ENCODE measurements around the gene ZNF385C.

Gene ZNF385C

DNA sequence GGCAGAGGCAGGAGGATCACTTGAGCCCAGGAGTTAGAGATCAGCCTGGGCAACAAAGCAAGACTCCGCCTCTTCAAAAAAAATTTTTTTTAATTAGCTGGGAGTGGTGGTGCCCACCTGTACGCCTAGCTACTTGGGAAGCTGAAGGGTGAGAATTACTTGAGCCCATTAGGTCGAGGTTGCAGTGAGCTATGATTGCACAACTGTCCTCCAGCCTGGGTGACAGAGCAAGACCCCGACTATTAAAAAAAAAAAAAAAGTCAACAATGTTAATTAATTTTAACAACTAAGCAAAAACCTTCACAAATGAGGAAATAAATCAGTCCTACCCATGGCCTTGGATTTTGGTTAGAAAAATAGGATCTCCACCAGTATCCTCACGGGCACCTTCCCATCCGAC, 8.9 kb upstream of the ZNF385C start:
- DNase-seq: no peak

- no peak for DNase-seq
These were observed 7.7 kb upstream of the ZNF385C start for GRCh38 chr17:42106009-42106408.

- no peak for DNase-seq
These were observed 6.0 kb upstream of the ZNF385C start for GRCh38 chr17:42104264-42104663.

- DNase-seq: no peak
These were observed 5.1 kb upstream of the ZNF385C start for GRCh38 chr17:42103221-42103954.

GRCh38 chr17:42101513-42102292, 3.4 kb upstream of the ZNF385C start:
- DNase-seq: peak; percentile 46 to 49

- no peak for DNase-seq
These were observed 592 bp upstream of the ZNF385C start for GRCh38 chr17:42098730-42099399.

GRCh38 chr17:42096360-42097111, 1.7 kb downstream of the ZNF385C start:
- DNase-seq: no peak

DNA sequence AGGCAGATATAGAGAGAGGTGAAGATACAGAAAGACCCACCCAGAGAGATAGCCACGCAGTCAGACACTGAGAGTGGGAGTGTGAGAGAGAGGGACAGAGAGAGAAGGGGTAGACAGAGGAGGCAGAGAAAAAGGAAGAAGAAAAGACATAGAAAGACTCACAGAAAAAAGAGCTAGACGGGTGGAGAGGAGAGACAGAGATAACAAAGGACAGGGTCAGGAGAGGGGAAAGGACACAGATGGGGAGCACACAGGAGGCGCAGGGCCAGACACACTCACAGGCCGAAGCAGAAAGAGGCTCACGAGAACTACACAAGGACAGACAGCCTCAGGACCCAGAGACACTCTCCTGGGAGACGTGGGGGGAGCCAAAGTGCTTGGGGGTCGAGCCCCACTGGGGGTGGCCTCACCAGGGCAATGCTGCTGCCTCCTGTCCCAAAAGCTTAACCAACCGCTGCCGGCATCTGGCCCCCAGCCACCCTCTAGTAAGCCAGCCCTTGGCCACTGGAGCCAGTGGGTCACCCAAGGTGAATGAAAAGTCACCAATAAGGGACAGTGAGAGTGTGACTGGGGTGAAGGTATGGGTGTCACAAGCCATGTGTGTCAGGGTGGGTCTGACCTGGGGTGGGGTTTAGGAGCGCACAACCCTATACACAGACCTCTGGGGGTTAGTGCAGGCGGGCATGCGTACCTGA, 3.8 kb downstream of the ZNF385C start:
- no peak for DNase-seq

DNA sequence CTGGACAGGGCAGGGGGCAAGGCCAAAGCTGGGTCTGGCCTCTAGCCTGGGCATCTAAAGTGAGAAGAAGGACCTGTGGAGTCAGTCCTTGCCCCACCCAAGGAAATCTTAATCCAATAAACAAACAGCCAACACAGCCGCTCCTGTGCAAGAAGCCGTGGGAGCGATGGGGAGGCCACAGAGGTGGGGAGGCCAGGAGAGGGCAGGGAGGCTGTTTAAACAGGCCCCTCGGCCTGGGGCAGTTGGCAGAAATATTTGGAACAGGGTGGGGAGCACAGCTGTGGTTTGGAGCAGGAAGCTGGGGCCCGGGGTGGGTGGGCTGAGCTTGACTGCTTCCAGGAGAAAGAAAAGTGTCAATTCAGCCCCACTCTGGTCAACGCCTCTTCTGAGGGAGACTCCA, 5.3 kb downstream of the ZNF385C start:
- DNase-seq: no peak

DNA sequence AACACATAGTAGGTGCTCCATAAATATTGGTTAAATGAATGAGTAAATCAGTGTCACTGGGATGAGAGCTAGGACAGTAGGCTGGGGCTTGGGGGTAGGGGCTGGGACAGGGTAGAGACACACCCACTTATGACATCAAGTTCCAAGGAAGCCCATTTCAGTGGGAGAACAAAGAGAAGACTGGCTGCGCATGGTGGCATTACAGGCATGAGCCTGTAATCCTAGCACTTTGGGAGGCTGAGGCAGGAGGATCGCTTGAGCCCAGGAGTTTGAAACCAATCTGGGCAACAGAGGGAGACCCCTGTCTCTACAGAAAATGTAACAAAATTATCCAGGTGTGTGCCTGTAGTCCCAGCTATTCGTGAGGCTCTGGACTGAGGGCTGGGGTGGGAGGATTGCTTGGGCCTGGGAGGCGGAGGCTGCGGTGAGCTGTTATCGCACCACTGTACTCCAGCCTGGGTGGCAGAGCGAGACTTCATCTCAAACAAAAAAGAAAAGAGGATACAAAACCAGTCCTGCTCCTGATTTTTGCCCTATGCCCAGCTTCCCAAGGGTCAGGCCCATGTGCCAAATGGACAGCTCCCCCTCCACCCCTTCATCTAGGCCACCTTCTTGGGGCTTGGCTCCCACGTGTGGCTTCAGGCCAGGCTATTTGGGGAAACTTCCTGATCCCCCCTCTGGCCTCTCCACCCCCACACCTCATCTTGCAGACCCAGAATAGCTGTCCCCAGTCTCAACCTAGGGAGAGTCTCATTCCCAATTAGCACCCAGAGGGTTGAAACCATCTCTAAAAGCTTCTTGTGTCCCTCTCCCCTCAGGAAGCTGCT, 7.1 kb downstream of the ZNF385C start:
- DNase-seq: no peak

GRCh38 chr17:42088736-42089135, 9.5 kb downstream of the ZNF385C start:
- DNase-seq: no peak

DNA sequence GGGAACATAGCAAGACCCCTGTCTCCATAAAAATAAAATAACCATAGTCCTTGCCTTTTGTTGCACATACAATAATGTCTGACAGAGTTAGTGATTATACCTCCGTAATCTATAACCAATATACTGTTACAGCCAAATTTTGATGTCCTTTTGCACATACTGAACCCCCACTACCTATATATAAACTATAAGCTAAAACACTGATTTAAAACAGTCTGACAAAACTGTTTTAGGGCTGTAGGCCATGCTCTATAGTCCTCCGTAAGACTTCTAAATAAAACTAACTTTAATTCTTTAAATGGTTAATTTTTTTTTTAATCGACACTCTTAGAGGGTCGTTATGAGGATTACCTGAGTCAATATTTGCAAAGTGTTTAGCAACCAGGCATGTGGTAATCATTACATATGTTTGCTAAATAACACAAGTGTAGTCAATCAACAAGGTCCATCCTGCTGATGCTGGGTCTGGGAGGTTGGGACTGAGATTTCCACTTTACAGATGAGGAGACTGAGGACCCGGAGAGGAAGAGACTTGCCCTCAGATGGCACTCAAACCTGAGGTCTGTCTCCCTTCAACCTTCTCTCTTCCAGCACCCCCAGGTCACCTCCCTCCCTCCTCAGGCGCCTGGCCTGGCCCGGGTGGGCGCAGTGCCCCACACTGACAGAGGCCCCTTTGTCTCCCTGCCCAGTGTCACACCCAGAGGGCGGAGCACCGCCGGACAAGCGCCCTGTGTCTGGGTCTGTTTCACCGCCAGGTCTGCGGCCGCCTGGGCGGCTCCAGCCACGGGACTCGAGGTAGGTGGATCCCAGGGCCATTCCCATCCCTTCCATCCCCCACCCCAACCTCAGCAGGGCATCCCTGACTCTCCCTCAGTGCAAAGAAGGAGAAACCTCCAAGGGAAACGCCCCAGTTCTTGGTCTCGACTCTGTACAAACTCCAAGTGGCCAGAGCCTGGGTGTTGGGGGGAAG, 10.3 kb downstream of the ZNF385C start:
- no peak for DNase-seq

DNA sequence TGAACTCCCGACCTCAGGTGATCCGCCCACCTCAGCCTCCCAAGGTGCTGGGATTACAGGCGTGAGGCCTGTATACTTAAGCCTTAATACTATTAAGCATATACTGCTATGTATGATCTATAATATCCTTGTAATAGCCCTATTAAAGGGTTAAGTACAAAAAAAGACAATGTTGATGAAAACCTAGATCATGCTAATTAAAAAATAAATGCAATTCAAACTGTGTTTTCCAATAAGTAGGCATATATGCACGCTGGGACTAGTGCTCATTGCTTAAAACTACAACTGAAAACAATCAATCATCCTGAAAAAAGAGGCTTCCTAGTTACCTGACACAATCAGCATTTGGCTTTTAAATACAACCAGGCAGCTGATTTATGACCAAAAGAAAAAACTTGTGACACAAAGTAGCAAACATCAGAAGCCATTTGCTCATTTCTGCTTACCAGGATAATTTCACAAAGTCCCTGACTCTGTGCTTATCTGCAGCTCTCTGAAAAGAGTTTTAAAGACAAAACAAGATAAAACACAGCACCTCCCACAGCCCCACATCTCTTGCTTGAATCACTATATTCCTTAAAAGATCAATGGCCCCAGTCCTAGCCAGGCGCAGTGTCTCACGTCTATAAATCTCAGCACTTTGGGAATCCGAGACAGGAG, 11.1 kb downstream of the ZNF385C start:
- DNase-seq: no peak

DNA sequence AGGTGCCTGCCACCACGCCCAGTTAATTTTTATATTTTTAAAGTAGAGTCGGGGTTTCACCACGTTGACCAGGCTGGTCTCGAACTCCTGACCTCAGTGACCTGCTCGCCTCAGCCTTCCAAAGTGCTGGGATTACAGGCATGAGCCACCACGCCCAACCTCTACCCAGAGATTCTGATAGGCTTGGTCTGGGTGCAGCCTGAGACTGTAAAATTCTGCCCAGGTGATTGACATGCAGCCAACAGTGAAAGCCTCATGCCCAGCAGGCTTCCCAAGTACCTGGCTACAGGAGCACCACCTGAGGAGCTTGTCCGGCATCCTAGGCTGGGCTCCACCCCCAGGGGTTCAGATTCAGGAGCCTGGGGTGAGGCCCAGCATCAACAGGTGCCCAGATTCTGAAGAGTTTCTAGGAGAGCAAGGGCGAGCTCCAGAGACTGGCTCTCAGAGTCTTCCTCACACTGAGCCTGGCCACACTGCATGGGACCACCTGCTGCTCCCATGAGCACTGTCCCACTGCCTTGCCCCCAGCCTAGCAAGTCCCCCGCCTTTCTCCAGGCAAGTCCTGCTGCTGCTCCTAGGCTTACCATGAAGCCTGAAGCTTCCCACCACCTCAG, 16.6 kb downstream of the ZNF385C start:
- no peak for DNase-seq

- DNase-seq: no peak
These were observed 18.7 kb downstream of the ZNF385C start for GRCh38 chr17:42079541-42079940.

- no peak for DNase-seq
These were observed 19.8 kb downstream of the ZNF385C start for GRCh38 chr17:42078396-42079043.

DNA sequence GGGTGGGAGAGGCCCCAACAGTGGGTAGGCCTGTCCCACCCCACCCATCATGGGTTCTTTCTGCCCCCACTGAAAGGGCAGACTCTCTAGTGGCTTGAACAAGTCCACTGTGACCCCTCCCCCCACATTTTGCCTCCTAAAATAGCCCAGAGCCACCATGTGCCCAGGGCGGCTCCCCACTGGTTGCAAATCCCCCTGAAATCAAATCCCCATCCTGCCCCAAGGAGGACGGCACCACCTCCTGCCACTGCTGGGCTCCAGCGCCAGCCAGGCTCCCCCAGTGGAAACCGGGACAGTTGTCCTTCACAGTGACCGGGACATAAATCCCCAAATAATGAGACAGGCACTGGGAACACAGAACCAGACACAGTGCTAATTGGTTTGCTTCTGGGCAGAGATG, 20.5 kb downstream of the ZNF385C start:
- DNase-seq: no peak

DNA sequence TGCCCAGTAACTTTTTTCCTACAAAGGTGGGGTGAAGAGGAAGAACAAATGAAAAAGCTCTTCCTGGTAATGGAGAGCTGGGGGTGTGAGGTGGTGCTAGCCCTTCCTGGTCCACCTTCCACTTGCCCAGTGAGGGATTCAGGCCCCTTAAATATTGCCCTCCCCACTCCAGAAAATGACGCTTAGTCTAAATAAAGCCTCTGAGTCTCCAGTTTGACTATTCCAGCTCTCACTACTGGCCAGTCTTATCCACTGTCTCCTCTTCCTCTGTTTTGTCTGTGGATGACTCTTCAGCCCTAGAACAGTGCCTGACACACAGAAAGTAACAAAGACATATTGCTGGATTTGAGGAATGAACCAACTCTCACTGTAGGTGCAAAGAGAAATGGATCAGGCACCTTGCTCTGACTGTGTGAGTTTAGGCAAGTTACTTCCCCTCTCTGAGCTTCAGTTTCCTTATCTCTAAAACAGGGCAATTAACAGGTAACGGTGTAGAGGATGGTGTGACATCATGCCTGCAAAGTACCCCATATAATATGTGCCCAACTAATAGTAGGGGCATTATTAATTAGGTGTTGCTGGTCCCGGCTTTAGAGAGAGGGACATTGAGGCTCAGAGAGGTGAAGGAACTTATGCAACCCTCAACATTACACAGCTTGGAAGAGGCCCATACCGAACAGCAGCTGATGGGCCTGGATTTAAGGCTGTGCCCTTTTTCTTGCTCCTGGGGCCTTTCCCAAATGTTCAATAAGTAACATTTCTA, 21.3 kb downstream of the ZNF385C start:
- no peak for DNase-seq

Data from activated CD4-positive, alpha-beta T cell treated with anti-CD3 and anti-CD28 coated beads, Interleukin-2, amount 50 U/mL, for 4 hours (primary cell).